SK-N-SH (cell line): Measurements from ENCODE around the gene DNAJC1. TPM values are rescaled to one million over a fixed set of nuclear protein-coding genes. Genes with fewer than 3 reads are reported as not detected.
A peak's percentile ranks its signal among the peaks of the same experiment; 100 is the strongest.

Source experiments
- CTCF ChIA-PET: fragments of 300-600, 350-600 bp; formaldehyde crosslinking; extraction: SDS; loops from one replicate; lab custom pipeline; 2021; lab: Yijun Ruan, JAX
- POLR2A ChIA-PET: fragments of 350-600 bp; sonication (Branson Sonifier 250); formaldehyde crosslinking; extraction: SDS; loops from one replicate; lab custom pipeline; 2020; ENCODE audit warnings: antibody characterized with exemption, inconsistent platforms; lab: Yijun Ruan, JAX
- DNase-seq: peaks from one replicate; pipeline ENCODE4 v3.0.0; 2012
- H2AFZ ChIP-seq: fragments of 200-600 bp; sonication (generic); 2 replicates; pipeline ENCODE4 v1.8.1; 2016; ENCODE audit warnings: antibody characterized with exemption, mild to moderate bottlenecking, low read depth
- H3F3A ChIP-seq: fragments of 200-600 bp; sonication (generic); replicated peaks from 2 replicates; pipeline ENCODE3; 2016; ENCODE audit warnings: antibody characterized with exemption, mild to moderate bottlenecking; ENCODE audit not compliant: insufficient read depth
- H3K27ac ChIP-seq, 2 experiments: fragments of 200-500 bp in 1 of 2; fragments of 200-600 bp in 1 of 2; sonication (Bioruptor generic) in 1 of 2; sonication (generic), shearing (Covaris generic) in 1 of 2; 2 replicates each; pipeline versions ENCODE4 v1.5.1 to v1.6.1; 2014 to 2016; ENCODE audit warnings: low read depth in 2 of 2, inconsistent platforms in 1 of 2, low read length in 1 of 2, mild to moderate bottlenecking in 1 of 2, mixed read lengths in 1 of 2
- H3K27me3 ChIP-seq: fragments of 200-600 bp; sonication (generic), shearing (Covaris generic); 2 replicates; pipeline ENCODE4 v1.6.1; 2016; ENCODE audit warnings: mixed run types; ENCODE audit not compliant: insufficient read depth
- H3K36me3 ChIP-seq, 2 experiments: fragments of 200-500 bp in 1 of 2; fragments of 200-600 bp in 1 of 2; sonication (Bioruptor generic) in 1 of 2; sonication (generic) in 1 of 2; replicated peaks in 1 of 2; 2 replicates each; pipeline versions ENCODE3 to v1.5.1; 2014 to 2016; ENCODE audit warnings: low read length in 1 of 2, mild to moderate bottlenecking in 1 of 2; ENCODE audit not compliant: insufficient read depth in 2 of 2, control insufficient read depth in 1 of 2
- H3K4me1 ChIP-seq, 2 experiments: fragments of 200-500 bp in 1 of 2; fragments of 200-600 bp in 1 of 2; sonication (Bioruptor generic) in 1 of 2; sonication (generic), shearing (Covaris generic) in 1 of 2; 2 replicates each; pipeline versions ENCODE4 v1.5.1 to v1.6.1; 2014 to 2016; ENCODE audit warnings: low read depth in 1 of 2, low read length in 1 of 2, mixed run types in 1 of 2; ENCODE audit not compliant: insufficient read depth in 2 of 2, control insufficient read depth in 1 of 2
- H3K4me2 ChIP-seq: fragments of 200-600 bp; sonication (generic), shearing (Covaris generic); 2 replicates; pipeline ENCODE4 v1.6.1; 2017; ENCODE audit warnings: mixed run types
- H3K4me3 ChIP-seq, 2 experiments: fragments of 200-500 bp in 1 of 2; fragments of 200-600 bp in 1 of 2; sonication (Bioruptor generic) in 1 of 2; sonication (generic), shearing (Covaris generic) in 1 of 2; 2 replicates each; pipeline versions ENCODE4 v1.5.1 to v1.8.1; 2014 to 2016; ENCODE audit warnings: low read depth in 2 of 2, inconsistent platforms in 1 of 2, low read length in 1 of 2, mild to moderate bottlenecking in 1 of 2, mixed read lengths in 1 of 2, moderate library complexity in 1 of 2
- H3K79me2 ChIP-seq: fragments of 200-600 bp; sonication (generic); 2 replicates; pipeline ENCODE4 v1.8.1; 2017; ENCODE audit warnings: mild to moderate bottlenecking; ENCODE audit not compliant: insufficient read depth
- H3K9ac ChIP-seq: fragments of 200-600 bp; sonication (generic); 2 replicates; pipeline ENCODE4 v1.6.1; 2017; ENCODE audit warnings: mixed run types
- H3K9me2 ChIP-seq: fragments of 200-600 bp; sonication (generic); 2 replicates; pipeline ENCODE4 v1.6.1; 2017; ENCODE audit warnings: mixed run types
- H3K9me3 ChIP-seq: fragments of 200-600 bp; sonication (generic); 2 replicates; pipeline ENCODE4 v1.6.1; 2017; ENCODE audit warnings: mixed run types, mild to moderate bottlenecking, moderate library complexity
- H4K20me1 ChIP-seq: fragments of 200-600 bp; sonication (generic); 2 replicates; pipeline ENCODE4 v1.6.1; 2017; ENCODE audit warnings: mild to moderate bottlenecking, mixed run types; ENCODE audit not compliant: insufficient read depth
- CHD2 ChIP-seq: fragments of 150-350 bp; IDR thresholded peaks from 2 replicates; pipeline ENCODE4 v1.6.1; 2018; ENCODE audit warnings: low read length; ENCODE audit not compliant: partially characterized antibody
- EP300 ChIP-seq, 2 experiments: IDR thresholded peaks; 2 replicates each; pipeline versions ENCODE4 v1.4.0 to v1.6.1; 2012; ENCODE audit warnings: borderline replicate concordance in 1 of 2, low read depth in 1 of 2, low read length in 1 of 2
- FOSL2 ChIP-seq: IDR thresholded peaks from 2 replicates; pipeline ENCODE4 v1.4.0; 2012; ENCODE audit warnings: low read depth, mild to moderate bottlenecking, moderate library complexity, borderline replicate concordance
- FOXM1 ChIP-seq: IDR thresholded peaks from 2 replicates; pipeline ENCODE4 v1.4.0; 2012; ENCODE audit warnings: low read depth, mild to moderate bottlenecking
- GABPA ChIP-seq: IDR thresholded peaks from 2 replicates; pipeline ENCODE4 v1.4.0; 2012; ENCODE audit warnings: low read depth, mild to moderate bottlenecking
- GATA2 ChIP-seq: sonication (generic); formaldehyde crosslinking; IDR thresholded peaks from 2 replicates; pipeline ENCODE4 v1.5.0; 2020; ENCODE audit warnings: mild to moderate bottlenecking, missing genetic modification reagents
- IRF3 ChIP-seq: fragments of 150-350 bp; IDR thresholded peaks from 2 replicates; pipeline ENCODE4 v1.6.1; 2016; ENCODE audit warnings: mild to moderate bottlenecking, low read depth, low read length
- MEF2A ChIP-seq: IDR thresholded peaks from 2 replicates; pipeline ENCODE4 v1.4.0; 2012; ENCODE audit warnings: low read depth, borderline replicate concordance
- NFIC ChIP-seq: IDR thresholded peaks from 2 replicates; pipeline ENCODE4 v1.4.0; 2012; ENCODE audit warnings: borderline replicate concordance
- RAD21 ChIP-seq: IDR thresholded peaks from 2 replicates; pipeline ENCODE4 v1.6.1; 2012; ENCODE audit warnings: mild to moderate bottlenecking, low read length
- SMC3 ChIP-seq: IDR thresholded peaks from 2 replicates; pipeline ENCODE4 v1.6.1; 2012; ENCODE audit warnings: low read depth, low read length, improper control_type of control experiment
- TEAD4 ChIP-seq: IDR thresholded peaks from 2 replicates; pipeline ENCODE4 v1.4.0; 2012; ENCODE audit warnings: mild to moderate bottlenecking, borderline replicate concordance; ENCODE audit not compliant: insufficient read depth
- ZBTB33 ChIP-seq: IDR thresholded peaks from 2 replicates; pipeline ENCODE4 v1.4.0; 2012; ENCODE audit warnings: low read depth, borderline replicate concordance
- WGBS: methylation state at CpG from one replicate; pipeline ENCODE4 v1.1.6; 2017; ENCODE audit warnings: low lambda C conversion rate; 5-methylcytosine and 5-hydroxymethylcytosine counted together
- polyA plus RNA-seq, 3 experiments: library from polyadenylated mRNA; depleted of rRNA; stranded (reverse); fragments of >200 nt; gene quantifications; 2 replicates each; pipeline ENCODE4 v1.2.3, GENCODE V29; 2012
- TF ChIP-seq, protein P1 (sequence below): fragments of 200-600 bp; sonication (generic); IDR thresholded peaks from 2 replicates; pipeline ENCODE4 v1.6.1; 2017; ENCODE audit warnings: antibody characterized with exemption, mild to moderate bottlenecking, moderate library complexity
- TF ChIP-seq, protein P2 (sequence below): IDR thresholded peaks from 2 replicates; pipeline ENCODE4 v1.6.1; 2012; ENCODE audit warnings: mild to moderate bottlenecking, low read depth, low read length, moderate library complexity
- TF ChIP-seq, protein P3 (sequence below): fragments of 150-350 bp; IDR thresholded peaks from 2 replicates; pipeline ENCODE4 v1.6.1; 2017; ENCODE audit warnings: antibody characterized with exemption, low read length, low read depth, borderline replicate concordance

Gene DNAJC1
- polyA plus RNA-seq, 1 of the 3 experiments (the other 2 are of a cell fraction): 9.3 TPM

- H3F3A ChIP-seq: peaks cover 11% of the 10 kb centered on the region
- WGBS: 43% methylated on average over 7 of the region's 7 CpGs
- no peak overlapping the region for H3K27ac ChIP-seq
- no peak overlapping the region for H3K4me2 ChIP-seq
- ChIA-PET CTCF (interaction anchor here (0.6 to 4.1 kb wide), 22 partner anchors 10 to 1078 kb away, joined by 3 to 43 read pairs (median 4); partner anchors contain the start of genes DNAJC1 and EBLN1), POLR2A (no interaction called here)
- no peaks in the 10 kb centered on the region for H4K20me1 ChIP-seq
- DNase-seq: no peak
- no peaks in the 10 kb centered on the region for H3K36me3 ChIP-seq
- no peak overlapping the region for H2AFZ ChIP-seq
- no peak overlapping the region for H3K9ac ChIP-seq
- H3K9me3 ChIP-seq: no peaks in the 10 kb centered on the region
- no peak overlapping the region for H3K4me3 ChIP-seq
- no peaks in the 10 kb centered on the region for H3K9me2 ChIP-seq
- H3K4me1 ChIP-seq: peaks cover 0 to 3% of the 10 kb centered on the region in 2 experiments; a peak in 2 of 4 replicates
- peaks cover 34% of the 10 kb centered on the region for H3K79me2 ChIP-seq
- no peak for TF ChIP-seq TEAD4
- no peak for TF ChIP-seq FOSL2
- TF ChIP-seq, protein P1, sequence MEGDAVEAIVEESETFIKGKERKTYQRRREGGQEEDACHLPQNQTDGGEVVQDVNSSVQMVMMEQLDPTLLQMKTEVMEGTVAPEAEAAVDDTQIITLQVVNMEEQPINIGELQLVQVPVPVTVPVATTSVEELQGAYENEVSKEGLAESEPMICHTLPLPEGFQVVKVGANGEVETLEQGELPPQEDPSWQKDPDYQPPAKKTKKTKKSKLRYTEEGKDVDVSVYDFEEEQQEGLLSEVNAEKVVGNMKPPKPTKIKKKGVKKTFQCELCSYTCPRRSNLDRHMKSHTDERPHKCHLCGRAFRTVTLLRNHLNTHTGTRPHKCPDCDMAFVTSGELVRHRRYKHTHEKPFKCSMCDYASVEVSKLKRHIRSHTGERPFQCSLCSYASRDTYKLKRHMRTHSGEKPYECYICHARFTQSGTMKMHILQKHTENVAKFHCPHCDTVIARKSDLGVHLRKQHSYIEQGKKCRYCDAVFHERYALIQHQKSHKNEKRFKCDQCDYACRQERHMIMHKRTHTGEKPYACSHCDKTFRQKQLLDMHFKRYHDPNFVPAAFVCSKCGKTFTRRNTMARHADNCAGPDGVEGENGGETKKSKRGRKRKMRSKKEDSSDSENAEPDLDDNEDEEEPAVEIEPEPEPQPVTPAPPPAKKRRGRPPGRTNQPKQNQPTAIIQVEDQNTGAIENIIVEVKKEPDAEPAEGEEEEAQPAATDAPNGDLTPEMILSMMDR: peak; percentile 71
- no peak for TF ChIP-seq MEF2A
- no peak for TF ChIP-seq FOXM1
- no peak for TF ChIP-seq GATA2 (CRISPR knock-in tag)
- TF ChIP-seq, protein P2, sequence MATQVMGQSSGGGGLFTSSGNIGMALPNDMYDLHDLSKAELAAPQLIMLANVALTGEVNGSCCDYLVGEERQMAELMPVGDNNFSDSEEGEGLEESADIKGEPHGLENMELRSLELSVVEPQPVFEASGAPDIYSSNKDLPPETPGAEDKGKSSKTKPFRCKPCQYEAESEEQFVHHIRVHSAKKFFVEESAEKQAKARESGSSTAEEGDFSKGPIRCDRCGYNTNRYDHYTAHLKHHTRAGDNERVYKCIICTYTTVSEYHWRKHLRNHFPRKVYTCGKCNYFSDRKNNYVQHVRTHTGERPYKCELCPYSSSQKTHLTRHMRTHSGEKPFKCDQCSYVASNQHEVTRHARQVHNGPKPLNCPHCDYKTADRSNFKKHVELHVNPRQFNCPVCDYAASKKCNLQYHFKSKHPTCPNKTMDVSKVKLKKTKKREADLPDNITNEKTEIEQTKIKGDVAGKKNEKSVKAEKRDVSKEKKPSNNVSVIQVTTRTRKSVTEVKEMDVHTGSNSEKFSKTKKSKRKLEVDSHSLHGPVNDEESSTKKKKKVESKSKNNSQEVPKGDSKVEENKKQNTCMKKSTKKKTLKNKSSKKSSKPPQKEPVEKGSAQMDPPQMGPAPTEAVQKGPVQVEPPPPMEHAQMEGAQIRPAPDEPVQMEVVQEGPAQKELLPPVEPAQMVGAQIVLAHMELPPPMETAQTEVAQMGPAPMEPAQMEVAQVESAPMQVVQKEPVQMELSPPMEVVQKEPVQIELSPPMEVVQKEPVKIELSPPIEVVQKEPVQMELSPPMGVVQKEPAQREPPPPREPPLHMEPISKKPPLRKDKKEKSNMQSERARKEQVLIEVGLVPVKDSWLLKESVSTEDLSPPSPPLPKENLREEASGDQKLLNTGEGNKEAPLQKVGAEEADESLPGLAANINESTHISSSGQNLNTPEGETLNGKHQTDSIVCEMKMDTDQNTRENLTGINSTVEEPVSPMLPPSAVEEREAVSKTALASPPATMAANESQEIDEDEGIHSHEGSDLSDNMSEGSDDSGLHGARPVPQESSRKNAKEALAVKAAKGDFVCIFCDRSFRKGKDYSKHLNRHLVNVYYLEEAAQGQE: no peak
- TF ChIP-seq RAD21: peak; percentile 60
- TF ChIP-seq CHD2: no peak
- no peak for TF ChIP-seq NFIC
- no peaks in the 10 kb centered on the region for H3K27me3 ChIP-seq
Measured at GRCh38 chr10:21993360-21994001, 10.0 kb downstream of the DNAJC1 start.

DNA sequence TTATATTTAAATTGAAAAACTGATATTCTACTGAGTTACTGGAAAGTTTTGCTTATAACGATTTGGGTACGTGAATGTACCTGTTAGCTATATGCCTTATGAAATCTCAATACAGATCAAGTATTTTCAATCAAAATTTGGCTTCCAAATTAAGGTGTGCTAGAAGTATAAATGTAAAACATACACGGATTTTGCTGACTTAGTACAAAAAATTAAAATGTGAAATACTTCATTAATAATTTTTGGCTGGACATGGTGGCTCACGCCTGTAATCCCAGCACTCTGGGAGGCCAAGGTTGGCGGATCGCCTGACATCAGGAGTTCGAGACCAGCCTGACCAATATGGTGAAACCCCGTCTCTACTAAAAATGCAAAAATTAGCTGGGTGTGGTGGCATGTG lies 11.7 kb downstream of the DNAJC1 start:
- TF ChIP-seq GABPA: no peak
- no peak for TF ChIP-seq EP300 (IDR thresholded peaks at IDR 0.05; ENCODE audit: borderline replicate concordance in 1 of 2, low read depth in 1 of 2, low read length in 1 of 2)
- no peak for TF ChIP-seq ZBTB33
- no peak for TF ChIP-seq SMC3
- TF ChIP-seq, protein P3, sequence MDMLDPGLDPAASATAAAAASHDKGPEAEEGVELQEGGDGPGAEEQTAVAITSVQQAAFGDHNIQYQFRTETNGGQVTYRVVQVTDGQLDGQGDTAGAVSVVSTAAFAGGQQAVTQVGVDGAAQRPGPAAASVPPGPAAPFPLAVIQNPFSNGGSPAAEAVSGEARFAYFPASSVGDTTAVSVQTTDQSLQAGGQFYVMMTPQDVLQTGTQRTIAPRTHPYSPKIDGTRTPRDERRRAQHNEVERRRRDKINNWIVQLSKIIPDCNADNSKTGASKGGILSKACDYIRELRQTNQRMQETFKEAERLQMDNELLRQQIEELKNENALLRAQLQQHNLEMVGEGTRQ: no peak
- no peak for TF ChIP-seq IRF3
- Histone ChIP-seq H3K9ac (no peak overlapping the region), H3K9me2 (no peaks in the 10 kb centered on the region), H3K27ac (no peak overlapping the region), H4K20me1 (no peaks in the 10 kb centered on the region), H3K4me3 (no peak overlapping the region), H3K36me3 (no peaks in the 10 kb centered on the region), H3K9me3 (no peaks in the 10 kb centered on the region), H3K79me2 (peaks cover 30% of the 10 kb centered on the region), H3K4me1 (peaks cover 0 to 3% of the 10 kb centered on the region in 2 experiments; a peak in 2 of 4 replicates), H3K4me2 (no peak overlapping the region), H3F3A (peaks cover 11% of the 10 kb centered on the region), H2AFZ (no peak overlapping the region), H3K27me3 (no peaks in the 10 kb centered on the region)
- DNase-seq: no peak
- CTCF ChIA-PET: interaction anchor here (1.1 to 4.1 kb wide), 4 partner anchors 11 to 996 kb away, joined by 3 to 43 read pairs (median 13); partner anchors contain the start of gene DNAJC1
- POLR2A ChIA-PET: no interaction called here
- 92% methylated on average over 8 of the region's 8 CpGs for WGBS
